A549 (cell line): ENCODE results near the gene CABP4.

Experiments used
- CEBPB ChIP-seq, 2 experiments: fragments of >200 bp in 1 of 2; sonication (Bioruptor Twin) in 1 of 2; formaldehyde crosslinking in 1 of 2; IDR thresholded peaks; 2 replicates each; pipeline ENCODE4 v1.6.1; 2012 to 2016
- GATA3 ChIP-seq: IDR thresholded peaks from 2 replicates; pipeline ENCODE4 v1.6.1; 2012; ENCODE audit warnings: borderline replicate concordance
- KDM1A ChIP-seq: fragments of 200-600 bp; sonication (generic); IDR thresholded peaks from 2 replicates; pipeline ENCODE4 v1.6.1; 2016; ENCODE audit warnings: low read depth, mild to moderate bottlenecking
- NFE2L2 ChIP-seq: fragments of 150-350 bp; conservative IDR thresholded peaks from 2 replicates; pipeline ENCODE4 v1.6.1; 2014; ENCODE audit warnings: low read length
- NR3C1 ChIP-seq: fragments of >200 bp; sonication (Bioruptor Twin); formaldehyde crosslinking; IDR thresholded peaks from 3 replicates; pipeline ENCODE4 v1.6.1; 2017
- POLR2A ChIP-seq: IDR thresholded peaks from 2 replicates; pipeline ENCODE4 v1.6.1; 2012; ENCODE audit warnings: mild to moderate bottlenecking, low read length
- REST ChIP-seq: fragments of 200-600 bp; sonication (generic); IDR thresholded peaks from 2 replicates; pipeline ENCODE4 v1.6.1; 2016; ENCODE audit warnings: antibody characterized with exemption, mild to moderate bottlenecking, moderate library complexity
- RFX5 ChIP-seq: fragments of 450-650 bp; IDR thresholded peaks from 2 replicates; pipeline ENCODE4 v1.7.1; 2014; ENCODE audit warnings: antibody characterized with exemption, mild to moderate bottlenecking, moderate library complexity
- RNF2 ChIP-seq: fragments of 200-600 bp; sonication (generic); IDR thresholded peaks from 2 replicates; pipeline ENCODE4 v1.6.1; 2016; ENCODE audit warnings: low read depth, mild to moderate bottlenecking, antibody characterized with exemption, moderate library complexity, borderline replicate concordance
- TF ChIP-seq, protein P1 (sequence below): fragments of >200 bp; sonication (Bioruptor Twin); formaldehyde crosslinking; IDR thresholded peaks from 3 replicates; pipeline ENCODE4 v1.5.1; 2016

- TF ChIP-seq, protein P1, sequence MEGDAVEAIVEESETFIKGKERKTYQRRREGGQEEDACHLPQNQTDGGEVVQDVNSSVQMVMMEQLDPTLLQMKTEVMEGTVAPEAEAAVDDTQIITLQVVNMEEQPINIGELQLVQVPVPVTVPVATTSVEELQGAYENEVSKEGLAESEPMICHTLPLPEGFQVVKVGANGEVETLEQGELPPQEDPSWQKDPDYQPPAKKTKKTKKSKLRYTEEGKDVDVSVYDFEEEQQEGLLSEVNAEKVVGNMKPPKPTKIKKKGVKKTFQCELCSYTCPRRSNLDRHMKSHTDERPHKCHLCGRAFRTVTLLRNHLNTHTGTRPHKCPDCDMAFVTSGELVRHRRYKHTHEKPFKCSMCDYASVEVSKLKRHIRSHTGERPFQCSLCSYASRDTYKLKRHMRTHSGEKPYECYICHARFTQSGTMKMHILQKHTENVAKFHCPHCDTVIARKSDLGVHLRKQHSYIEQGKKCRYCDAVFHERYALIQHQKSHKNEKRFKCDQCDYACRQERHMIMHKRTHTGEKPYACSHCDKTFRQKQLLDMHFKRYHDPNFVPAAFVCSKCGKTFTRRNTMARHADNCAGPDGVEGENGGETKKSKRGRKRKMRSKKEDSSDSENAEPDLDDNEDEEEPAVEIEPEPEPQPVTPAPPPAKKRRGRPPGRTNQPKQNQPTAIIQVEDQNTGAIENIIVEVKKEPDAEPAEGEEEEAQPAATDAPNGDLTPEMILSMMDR: no peak
- no peak for TF ChIP-seq RNF2
- no peak for TF ChIP-seq CEBPB (IDR thresholded peaks at IDR 0.05)
- TF ChIP-seq POLR2A: no peak
- TF ChIP-seq NR3C1: no peak
- no peak for TF ChIP-seq NFE2L2
- no peak for TF ChIP-seq GATA3
- no peak for TF ChIP-seq RFX5
- TF ChIP-seq KDM1A: no peak
- no peak for TF ChIP-seq REST
Observed at GRCh38 chr11:67451658-67451976, 3.5 kb upstream of the CABP4 start.
